ENCODE data around the gene FBLIM1.

Gene FBLIM1

GRCh38 chr1:15758343-15758931 lies at the start of gene FBLIM1:
Gene FBLIM1, plus strand, starts transcription at chr1:15758795. Its CDS starts 6,189 bp downstream, at chr1:15764984.
- no peak for DNase-seq (ENCODE audit: low read depth)

GRCh38 chr1:15709226-15709625 lies 49.4 kb upstream of the FBLIM1 start:
- DNase-seq (ENCODE audit: low read depth), result no peak

- DNase-seq (ENCODE audit: low read depth), result no peak
These were observed 46.4 kb upstream of the FBLIM1 start for GRCh38 chr1:15712168-15712567.

GRCh38 chr1:15714406-15715136 lies 44.0 kb upstream of the FBLIM1 start:
- DNase-seq (ENCODE audit: low read depth), result no peak

GRCh38 chr1:15717418-15718125 lies 41.0 kb upstream of the FBLIM1 start:
- no peak for DNase-seq (ENCODE audit: low read depth)

GRCh38 chr1:15718199-15718601 lies 40.4 kb upstream of the FBLIM1 start:
- DNase-seq (ENCODE audit: low read depth), result no peak

GRCh38 chr1:15719381-15720120 lies 39.0 kb upstream of the FBLIM1 start:
- DNase-seq (ENCODE audit: low read depth), result no peak

- no peak for DNase-seq (ENCODE audit: low read depth)
These were observed 37.7 kb upstream of the FBLIM1 start for GRCh38 chr1:15720861-15721260.

GRCh38 chr1:15722411-15722810 lies 36.2 kb upstream of the FBLIM1 start:
- no peak for DNase-seq (ENCODE audit: low read depth)

- DNase-seq (ENCODE audit: low read depth), result no peak
These were observed 35.6 kb upstream of the FBLIM1 start for GRCh38 chr1:15722836-15723532.

GRCh38 chr1:15723631-15724246 lies 34.9 kb upstream of the FBLIM1 start:
- no peak for DNase-seq (ENCODE audit: low read depth)

GRCh38 chr1:15724949-15725880 lies 33.4 kb upstream of the FBLIM1 start:
- no peak for DNase-seq (ENCODE audit: low read depth)

- DNase-seq (ENCODE audit: low read depth), result no peak
These were observed 32.1 kb upstream of the FBLIM1 start for GRCh38 chr1:15726508-15726907.

GRCh38 chr1:15727021-15727420 lies 31.6 kb upstream of the FBLIM1 start:
- no peak for DNase-seq (ENCODE audit: low read depth)

GRCh38 chr1:15727424-15727823 lies 31.2 kb upstream of the FBLIM1 start:
- DNase-seq (ENCODE audit: low read depth), result no peak

- no peak for DNase-seq (ENCODE audit: low read depth)
These were observed 30.6 kb upstream of the FBLIM1 start for GRCh38 chr1:15727866-15728534.

- DNase-seq (ENCODE audit: low read depth), result no peak
These were observed 29.5 kb upstream of the FBLIM1 start for GRCh38 chr1:15728937-15729657.

- DNase-seq (ENCODE audit: low read depth), result no peak
These were observed 28.2 kb upstream of the FBLIM1 start for GRCh38 chr1:15730423-15730822.

- no peak for DNase-seq (ENCODE audit: low read depth)
These were observed 27.7 kb upstream of the FBLIM1 start for GRCh38 chr1:15730936-15731335.
